Fibroblast of lung (primary cell): ENCODE results near the gene LYPD5.

Experiments used
- CTCF ChIP-seq, 2 donors: IDR thresholded peaks in 1 of 2; conservative IDR thresholded peaks in 1 of 2; 1 replicate in 1 of 2; 2 replicates in 1 of 2; pipeline ENCODE4 v1.5.1; 2011 to 2012; ENCODE audit warnings: low read length in 2 of 2, control low read depth in 1 of 2, inconsistent platforms in 1 of 2, low read depth in 1 of 2, mild to moderate bottlenecking in 1 of 2
- EZH2 ChIP-seq: IDR thresholded peaks from 2 replicates; pipeline ENCODE4 v1.5.1; 2012; ENCODE audit warnings: low read length, control low read depth, mild to moderate bottlenecking; ENCODE audit errors: missing control alignments

- TF ChIP-seq CTCF (conservative IDR thresholded peaks at IDR 0.05 in 1 of 2, IDR thresholded peaks at IDR 0.05 in 1 of 2; ENCODE audit: low read depth in 1 of 2, low read length in 2 of 2) (no peak), EZH2 (no peak)
Observed at GRCh38 chr19:43765109-43765876, 37.0 kb downstream of the LYPD5 start.
